Gastrocnemius medialis (tissue), 4 donors: Measurements from ENCODE around the gene ZMYM2.

ENCODE experiments used
- CTCF ChIP-seq, 5 experiments: fragments of 450-650 bp in 3 of 5; fragments of 200-600 bp in 2 of 5; sonication (generic) in 2 of 5; IDR thresholded peaks in 4 of 5; conservative IDR thresholded peaks in 1 of 5; 1 replicate in 4 of 5; 2 replicates in 1 of 5; pipeline ENCODE4 v1.5.1; 2016 to 2019; ENCODE audit warnings: antibody characterized with exemption in 5 of 5, mild to moderate bottlenecking in 3 of 5, moderate library complexity in 3 of 5
- POLR2A ChIP-seq, 2 donors: fragments of 450-650 bp; IDR thresholded peaks; one replicate each; pipeline ENCODE4 v1.6.1; 2017; ENCODE audit warnings: antibody characterized with exemption in 2 of 2, mild to moderate bottlenecking in 2 of 2, moderate library complexity in 2 of 2

- TF ChIP-seq CTCF (IDR thresholded peaks at IDR 0.05 in 4 of 5, conservative IDR thresholded peaks at IDR 0.05 in 1 of 5), result no peak
- TF ChIP-seq POLR2A (IDR thresholded peaks at IDR 0.05), result no peak
These were observed 47.7 kb downstream of the ZMYM2 start for GRCh38 chr13:20006206-20006605.
